ENCODE results near the gene MRPL9. TPM values are rescaled to one million over a fixed set of nuclear protein-coding genes. Genes with fewer than 3 reads are reported as not detected.
"Not testable (repeated sequence)": the region's sequence is repeated elsewhere in the genome, so short reads cannot be mapped to it uniquely, and the experiment has no call there.

MRPL9 gene
- total and polyA plus RNA-seq, 12 donors: 39.9 to 57.7 (median 48.1) TPM

DNA sequence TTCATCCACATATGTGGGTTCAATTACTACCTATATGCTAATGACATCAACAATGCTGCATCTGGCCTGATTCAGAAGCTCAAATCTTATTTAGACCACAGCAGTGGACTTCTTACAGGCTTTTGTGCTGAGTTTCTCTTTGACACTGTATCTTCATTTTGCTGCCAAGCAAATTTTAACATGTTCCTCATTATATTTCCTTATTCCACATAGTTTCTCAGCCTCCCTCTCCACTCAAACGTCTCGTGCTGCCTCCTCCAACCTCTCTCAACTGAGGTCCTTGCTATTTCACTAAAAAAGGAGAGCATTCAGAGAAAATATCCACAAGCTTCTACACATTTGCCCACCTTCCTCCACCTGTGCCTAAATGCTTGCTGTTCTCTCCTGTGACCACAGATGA, 20.5 kb upstream of the MRPL9 start:
- DNase-seq (no peak), ATAC-seq (peak in 1 of 8 donors; percentile 20)
- TF ChIP-seq, protein P1, sequence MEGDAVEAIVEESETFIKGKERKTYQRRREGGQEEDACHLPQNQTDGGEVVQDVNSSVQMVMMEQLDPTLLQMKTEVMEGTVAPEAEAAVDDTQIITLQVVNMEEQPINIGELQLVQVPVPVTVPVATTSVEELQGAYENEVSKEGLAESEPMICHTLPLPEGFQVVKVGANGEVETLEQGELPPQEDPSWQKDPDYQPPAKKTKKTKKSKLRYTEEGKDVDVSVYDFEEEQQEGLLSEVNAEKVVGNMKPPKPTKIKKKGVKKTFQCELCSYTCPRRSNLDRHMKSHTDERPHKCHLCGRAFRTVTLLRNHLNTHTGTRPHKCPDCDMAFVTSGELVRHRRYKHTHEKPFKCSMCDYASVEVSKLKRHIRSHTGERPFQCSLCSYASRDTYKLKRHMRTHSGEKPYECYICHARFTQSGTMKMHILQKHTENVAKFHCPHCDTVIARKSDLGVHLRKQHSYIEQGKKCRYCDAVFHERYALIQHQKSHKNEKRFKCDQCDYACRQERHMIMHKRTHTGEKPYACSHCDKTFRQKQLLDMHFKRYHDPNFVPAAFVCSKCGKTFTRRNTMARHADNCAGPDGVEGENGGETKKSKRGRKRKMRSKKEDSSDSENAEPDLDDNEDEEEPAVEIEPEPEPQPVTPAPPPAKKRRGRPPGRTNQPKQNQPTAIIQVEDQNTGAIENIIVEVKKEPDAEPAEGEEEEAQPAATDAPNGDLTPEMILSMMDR (IDR thresholded peaks at IDR 0.05): no peak
- intact Hi-C loops (cut with DNase I): no loop called here
- Histone ChIP-seq H3K27ac (peak overlapping the region in 2 of 10 donors; percentile 24 to 58), H3K36me3 (peaks cover 0 to 38% (median 0%) of the 10 kb centered on the region in 9 donors), H3K9me3 (no peaks in the 10 kb centered on the region), H3K27me3 (no peaks in the 10 kb centered on the region), H3K4me3 (no peak overlapping the region), H3K4me1 (peaks cover 0 to 17% (median 0%) of the 10 kb centered on the region in 9 donors)
- WGBS, 2 donors: 50 to 76% methylated on average over 2 of the region's 2 CpGs

DNA sequence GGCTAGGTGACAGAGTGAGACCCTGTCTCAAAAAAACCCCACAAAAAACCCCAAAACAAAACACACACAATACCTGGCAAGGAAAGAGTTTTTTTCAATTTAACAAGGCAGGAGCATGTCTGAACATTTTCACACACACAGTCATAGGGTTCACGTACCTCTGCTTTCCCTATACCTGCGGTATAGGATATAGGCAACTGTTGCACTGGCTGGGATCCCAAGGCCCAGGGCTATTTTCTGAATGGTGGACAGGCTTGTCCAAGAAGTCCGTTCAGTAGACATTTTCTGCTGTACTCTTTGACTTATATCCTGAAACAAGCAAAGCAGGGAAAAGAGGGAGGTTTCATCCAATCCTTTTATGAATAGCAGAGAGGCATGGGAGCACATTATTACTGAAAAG, 19.4 kb upstream of the MRPL9 start:
- peaks cover 0 to 49% (median 0%) of the 10 kb centered on the region in 9 donors for H3K36me3 ChIP-seq
- no peak for DNase-seq
- 89 to 91% methylated on average over 3 of the region's 3 CpGs for WGBS, 2 donors
- TF ChIP-seq, protein P1 (IDR thresholded peaks at IDR 0.05): no peak
- H3K27ac ChIP-seq: peak overlapping the region in 1 of 10 donors; percentile 58
- intact Hi-C loops (cut with DNase I): no loop called here
- no peak overlapping the region for H3K4me3 ChIP-seq
- H3K27me3 ChIP-seq: no peaks in the 10 kb centered on the region
- ATAC-seq: no peak
- H3K9me3 ChIP-seq: no peaks in the 10 kb centered on the region
- peaks cover 0 to 17% (median 0%) of the 10 kb centered on the region in 9 donors for H3K4me1 ChIP-seq

DNA sequence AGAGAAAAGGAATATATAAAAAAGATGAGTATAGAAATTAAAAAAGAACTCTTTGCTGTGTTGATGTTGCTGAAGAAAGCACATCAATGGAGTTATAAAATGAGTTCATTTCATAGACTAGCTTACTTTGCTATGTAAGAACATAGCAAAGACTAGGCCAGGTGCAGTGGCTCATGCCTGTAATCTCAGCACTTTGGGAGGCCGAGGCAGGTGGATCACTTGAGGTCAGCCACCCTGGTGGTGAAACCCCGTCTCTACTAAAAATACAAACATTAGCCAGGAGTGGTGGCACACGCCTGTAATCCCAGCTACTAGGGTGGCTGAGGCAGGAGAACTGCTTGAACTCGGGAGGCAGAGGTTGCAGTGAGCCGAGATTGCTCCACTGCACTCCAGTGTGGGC, 18.7 kb upstream of the MRPL9 start:
- H3K36me3 ChIP-seq: peaks cover 0 to 51% (median 0%) of the 10 kb centered on the region in 9 donors
- intact Hi-C loops (cut with DNase I); H3K4me3 ChIP-seq; ATAC-seq; H3K27me3 ChIP-seq; DNase-seq; H3K9me3 ChIP-seq: not testable (repeated sequence)
- peak overlapping the region in 1 of 10 donors; percentile 58 for H3K27ac ChIP-seq
- peaks cover 0 to 17% (median 0%) of the 10 kb centered on the region in 9 donors for H3K4me1 ChIP-seq
- WGBS, 2 donors: 88 to 92% methylated on average over 5 of the region's 5 CpGs

DNA sequence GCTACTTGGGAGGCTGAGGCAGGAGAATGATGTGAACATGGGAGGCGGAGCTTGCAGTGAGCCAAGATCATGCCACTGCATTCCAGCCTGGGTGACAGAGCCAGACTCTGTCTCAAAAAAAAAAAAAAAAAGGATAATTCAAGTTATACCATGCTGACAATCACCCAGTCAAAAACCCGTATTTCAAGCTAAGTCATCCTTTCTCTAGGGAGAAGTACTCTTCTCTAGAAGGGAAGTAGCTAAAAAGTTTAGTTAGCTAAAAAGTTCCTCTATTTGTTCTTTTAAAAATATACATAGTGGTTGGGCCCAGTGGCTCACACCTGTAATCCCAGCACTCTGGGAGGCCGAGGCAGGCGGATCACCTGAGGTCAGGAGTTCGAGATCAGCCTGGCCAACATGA, 17.4 kb upstream of the MRPL9 start:
- H3K4me3 ChIP-seq; H3K27me3 ChIP-seq; ATAC-seq; DNase-seq; intact Hi-C loops (cut with DNase I); H3K9me3 ChIP-seq: not testable (repeated sequence)
- Histone ChIP-seq H3K4me1 (peaks cover 0 to 17% (median 0%) of the 10 kb centered on the region in 9 donors), H3K27ac (peak overlapping the region in 1 of 10 donors; percentile 40), H3K36me3 (peaks cover 0 to 64% (median under 1%) of the 10 kb centered on the region in 9 donors)
- 93 to 98% methylated on average over 5 of the region's 5 CpGs for WGBS, 2 donors

DNA sequence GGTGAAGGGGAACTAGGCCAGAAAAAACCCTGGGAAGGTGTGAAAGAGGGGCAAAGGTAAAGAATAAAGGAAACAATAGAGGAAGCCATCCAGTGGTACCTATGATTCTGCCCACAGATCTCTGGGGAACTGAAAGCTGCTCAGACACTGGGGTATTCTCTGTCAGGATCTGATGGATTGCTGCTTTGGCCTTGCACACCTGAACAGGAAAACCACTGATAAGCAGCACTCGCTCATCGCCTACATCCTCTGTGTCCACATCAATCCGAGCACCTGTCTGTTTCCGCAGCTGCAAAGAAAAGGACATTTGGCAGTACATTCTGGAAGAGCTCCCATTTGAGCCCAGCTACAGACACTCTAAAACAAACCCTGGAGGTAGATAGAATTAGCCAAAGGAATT, 16.6 kb upstream of the MRPL9 start:
- TF ChIP-seq, protein P1 (IDR thresholded peaks at IDR 0.05): no peak
- peaks cover 0 to 73% (median 6%) of the 10 kb centered on the region in 9 donors for H3K36me3 ChIP-seq
- intact Hi-C loops (cut with DNase I): no loop called here
- H3K27ac ChIP-seq: no peak overlapping the region
- H3K4me3 ChIP-seq: no peak overlapping the region
- 89 to 93% methylated on average over 4 of the region's 4 CpGs for WGBS, 2 donors
- H3K4me1 ChIP-seq: peaks cover 0 to 17% (median 0%) of the 10 kb centered on the region in 9 donors
- DNase-seq (no peak), ATAC-seq (no peak)
- H3K9me3 ChIP-seq: no peaks in the 10 kb centered on the region
- no peaks in the 10 kb centered on the region for H3K27me3 ChIP-seq
